Effector memory CD4-positive, alpha-beta T cell (primary cell): ENCODE measurements around the gene RNF17.
"Not testable (repeated sequence)": the region's sequence is repeated elsewhere in the genome, so short reads cannot be mapped to it uniquely, and the experiment has no call there.

Experiments
- DNase-seq, 3 donors: peaks; one replicate each; pipeline ENCODE4 v3.0.0-alpha.2; 2020
- H3K27ac ChIP-seq: 2 replicates; pipeline ENCODE4 v1.7.0; 2013; ENCODE audit warnings: mild to moderate bottlenecking, low read length, moderate library complexity; ENCODE audit not compliant: insufficient read depth, poor library complexity, severe bottlenecking
- H3K27me3 ChIP-seq: replicated peaks from 2 replicates; pipeline ENCODE4 v1.7.0; 2013; ENCODE audit warnings: mild to moderate bottlenecking, low read length; ENCODE audit not compliant: insufficient read depth, control insufficient read depth, poor library complexity, severe bottlenecking
- H3K36me3 ChIP-seq: 2 replicates; pipeline ENCODE4 v1.7.0; 2013; ENCODE audit warnings: mild to moderate bottlenecking, low read length, moderate library complexity; ENCODE audit not compliant: control insufficient read depth, insufficient read depth
- H3K4me1 ChIP-seq: 2 replicates; pipeline ENCODE4 v1.7.0; 2013; ENCODE audit warnings: low read length, mild to moderate bottlenecking; ENCODE audit not compliant: control insufficient read depth, insufficient read depth, poor library complexity, severe bottlenecking
- H3K4me3 ChIP-seq: 2 replicates; pipeline ENCODE4 v1.7.0; 2013; ENCODE audit warnings: low read length, low read depth, mild to moderate bottlenecking; ENCODE audit not compliant: insufficient read depth, poor library complexity, severe bottlenecking
- H3K9me3 ChIP-seq: 2 replicates; pipeline ENCODE4 v1.7.0; 2013; ENCODE audit warnings: mild to moderate bottlenecking, low read length, moderate library complexity; ENCODE audit not compliant: control insufficient read depth

RNF17 gene

GRCh38 chr13:24727731-24728601 lies 36.0 kb upstream of the RNF17 start:
- H3K27me3 ChIP-seq, result no peaks in the 10 kb centered on the region
- H3K36me3 ChIP-seq, result no peaks in the 10 kb centered on the region
- peak; percentile 50 to 60 (median 50) for DNase-seq
- H3K4me1 ChIP-seq, result no peaks in the 10 kb centered on the region
- H3K9me3 ChIP-seq, result no peaks in the 10 kb centered on the region
- no peak overlapping the region for H3K27ac ChIP-seq
- no peak overlapping the region for H3K4me3 ChIP-seq

GRCh38 chr13:24730873-24731567 lies 32.9 kb upstream of the RNF17 start:
- not testable (repeated sequence) for H3K27ac ChIP-seq

GRCh38 chr13:24734950-24735349 lies 29.0 kb upstream of the RNF17 start:
- no peak for DNase-seq
- H3K27ac ChIP-seq, result no peak overlapping the region
- H3K36me3 ChIP-seq, result no peaks in the 10 kb centered on the region

More at GRCh38 chr13:24730873-24731567, 32.9 kb upstream of the RNF17 start:
- H3K9me3 ChIP-seq, H3K4me3 ChIP-seq, H3K36me3 ChIP-seq, H3K27me3 ChIP-seq, H3K4me1 ChIP-seq, DNase-seq: not testable (repeated sequence)

GRCh38 chr13:24737042-24737441 lies 26.9 kb upstream of the RNF17 start:
- no peaks in the 10 kb centered on the region for H3K9me3 ChIP-seq
- H3K36me3 ChIP-seq, result no peaks in the 10 kb centered on the region
- H3K27me3 ChIP-seq, result no peaks in the 10 kb centered on the region
- no peaks in the 10 kb centered on the region for H3K4me1 ChIP-seq
- no peak overlapping the region for H3K27ac ChIP-seq
- DNase-seq, result no peak
- no peak overlapping the region for H3K4me3 ChIP-seq

More at GRCh38 chr13:24734950-24735349, 29.0 kb upstream of the RNF17 start:
- Histone ChIP-seq H3K27me3 (no peaks in the 10 kb centered on the region), H3K4me1 (no peaks in the 10 kb centered on the region), H3K9me3 (no peaks in the 10 kb centered on the region), H3K4me3 (no peak overlapping the region)

GRCh38 chr13:24738366-24738847 lies 25.6 kb upstream of the RNF17 start:
- Histone ChIP-seq H3K36me3 (no peaks in the 10 kb centered on the region), H3K4me3 (no peak overlapping the region)

GRCh38 chr13:24740014-24740890 lies 23.7 kb upstream of the RNF17 start:
- Histone ChIP-seq H3K4me3 (no peak overlapping the region), H3K27ac (no peak overlapping the region), H3K9me3 (no peaks in the 10 kb centered on the region), H3K36me3 (no peaks in the 10 kb centered on the region), H3K27me3 (no peaks in the 10 kb centered on the region), H3K4me1 (no peaks in the 10 kb centered on the region)
- DNase-seq, result no peak

More at GRCh38 chr13:24738366-24738847, 25.6 kb upstream of the RNF17 start:
- Histone ChIP-seq H3K4me1 (no peaks in the 10 kb centered on the region), H3K27me3 (no peaks in the 10 kb centered on the region), H3K27ac (no peak overlapping the region), H3K9me3 (no peaks in the 10 kb centered on the region)
- DNase-seq, result no peak

GRCh38 chr13:24741016-24741662 lies 22.8 kb upstream of the RNF17 start:
- no peak for DNase-seq
- Histone ChIP-seq H3K27me3 (no peaks in the 10 kb centered on the region), H3K36me3 (no peaks in the 10 kb centered on the region), H3K4me1 (no peaks in the 10 kb centered on the region), H3K27ac (no peak overlapping the region), H3K9me3 (no peaks in the 10 kb centered on the region), H3K4me3 (no peak overlapping the region)

GRCh38 chr13:24741791-24742190 lies 22.2 kb upstream of the RNF17 start:
- no peak overlapping the region for H3K27ac ChIP-seq
- no peak overlapping the region for H3K4me3 ChIP-seq
- no peaks in the 10 kb centered on the region for H3K9me3 ChIP-seq
- peaks cover 3% of the 10 kb centered on the region for H3K27me3 ChIP-seq
- H3K4me1 ChIP-seq, result no peaks in the 10 kb centered on the region
- no peaks in the 10 kb centered on the region for H3K36me3 ChIP-seq
- DNase-seq, result no peak

- no peaks in the 10 kb centered on the region for H3K9me3 ChIP-seq
- H3K4me1 ChIP-seq, result peaks cover 4% of the 10 kb centered on the region
- H3K27me3 ChIP-seq, result peaks cover 3% of the 10 kb centered on the region
- H3K4me3 ChIP-seq, result no peak overlapping the region
- H3K36me3 ChIP-seq, result no peaks in the 10 kb centered on the region
- no peak overlapping the region for H3K27ac ChIP-seq
- no peak for DNase-seq
Measured at GRCh38 chr13:24742294-24742693, 21.7 kb upstream of the RNF17 start.
